B cell (primary cell): ENCODE measurements around the gene PHF11.

Experiments used
- CTCF ChIP-seq: fragments of 200-600 bp; IDR thresholded peaks from one replicate; pipeline ENCODE4 v1.8.0; 2022; ENCODE audit warnings: antibody characterized with exemption, mild to moderate bottlenecking
- EZH2 ChIP-seq: IDR thresholded peaks from 2 replicates; pipeline ENCODE4 v1.6.1; 2012; ENCODE audit warnings: borderline replicate concordance, low read depth, mild to moderate bottlenecking, moderate library complexity, low read length; ENCODE audit not compliant: insufficient read depth, poor library complexity, severe bottlenecking

GRCh38 chr13:49553888-49554287, 58.1 kb downstream of the PHF11 start:
- TF ChIP-seq CTCF (no peak), EZH2 (no peak)
